ENCODE measurements around the gene EFHC1. TPM values are rescaled to one million over a fixed set of nuclear protein-coding genes. Genes with fewer than 3 reads are reported as not detected.

EFHC1 gene
- total RNA-seq, 1 experiment from 2014 or later = 13.2 TPM

- no CpG with 5 or more reads among the region's 4 CpGs for WGBS (ENCODE audit: extremely low coverage, insufficient read length, low lambda C conversion rate)
- Histone ChIP-seq H3K9ac (ENCODE audit: extremely low read depth, insufficient read length, low read length) (no peak overlapping the region), H3K4ac (ENCODE audit: low read depth, low read length) (no peak overlapping the region), H3K27ac (ENCODE audit: insufficient read length, low read depth, low read length) (no peak overlapping the region), H3K79me2 (ENCODE audit: insufficient read depth, low read length) (no peaks in the 10 kb centered on the region), H3K14ac (ENCODE audit: insufficient read depth, low read length) (no peak overlapping the region), H3K9me3 (ENCODE audit: control insufficient read depth, low read depth, low read length) (no peaks in the 10 kb centered on the region), H2BK20ac (ENCODE audit: low read depth, low read length, poor library complexity, severe bottlenecking) (no peak overlapping the region), H2BK12ac (ENCODE audit: insufficient read length, low read depth, low read length) (no peak overlapping the region), H2BK5ac (ENCODE audit: insufficient read length, low read length) (no peak overlapping the region), H2AK5ac (ENCODE audit: insufficient read length, low read length) (no peak overlapping the region), H3T11ph (ENCODE audit: low read length) (no peak overlapping the region), H4K20me1 (ENCODE audit: control insufficient read depth, insufficient read depth, insufficient read length) (no peaks in the 10 kb centered on the region), H3K79me1 (ENCODE audit: insufficient read depth, low read depth, low read length, poor library complexity, severe bottlenecking) (no peaks in the 10 kb centered on the region), H3K4me1 (ENCODE audit: insufficient read depth, low read length) (no peaks in the 10 kb centered on the region; the same call in 1 of the 2 replicates), H3K56ac (ENCODE audit: insufficient read length, low read depth, low read length) (no peak overlapping the region), H3K23ac (ENCODE audit: insufficient read length, low read depth, low read length) (no peak overlapping the region), H3K27me3 (ENCODE audit: insufficient read depth, low read length) (no peaks in the 10 kb centered on the region), H3K4me2 (ENCODE audit: insufficient read depth, insufficient read length, low read length) (no peak overlapping the region), H4K5ac (ENCODE audit: insufficient read length, low read depth, low read length) (no peak overlapping the region), H2BK120ac (ENCODE audit: low read depth, low read length, poor library complexity, severe bottlenecking) (no peak overlapping the region), H2BK15ac (ENCODE audit: low read depth, low read length) (no peak overlapping the region), H3K23me2 (ENCODE audit: insufficient read length, low read depth, low read length, poor library complexity, severe bottlenecking) (no peaks in the 10 kb centered on the region), H2AFZ (ENCODE audit: low read length) (no peak overlapping the region), H4K8ac (replicated peaks; ENCODE audit: insufficient read length, low read depth, low read length) (no peak overlapping the region), H4K91ac (ENCODE audit: insufficient read length, low read depth, low read length) (no peak overlapping the region), H3K18ac (ENCODE audit: insufficient read length, low read depth, low read length) (no peak overlapping the region)
- peaks cover 7 to 21% of the 10 kb centered on the region in 2 experiments for H3K4me1 Mint-ChIP-seq
- peaks cover 0 to 2% (median 0%) of the 10 kb centered on the region in 3 experiments; a peak in 1 of 7 replicates for H3K36me3 Mint-ChIP-seq (ENCODE audit: insufficient read depth in 1 of 3, low read depth in 3 of 3)
- no peaks in the 10 kb centered on the region for H3K9me3 Mint-ChIP-seq
- no peaks in the 10 kb centered on the region for H3K27me3 Mint-ChIP-seq (ENCODE audit: low read depth)
- no peak overlapping the region for H3K4me3 Mint-ChIP-seq
- H3K27ac Mint-ChIP-seq = no peak overlapping the region
- no peak for TF ChIP-seq CTCF (conservative IDR thresholded peaks at IDR 0.05)
- DNase-seq = no peak
These were observed 106.5 kb downstream of the EFHC1 start for GRCh38 chr6:52526634-52527033.

Data from H9 (cell line).